Endometrium (tissue), 2 donors: ENCODE results near the gene MAB21L1.

Experiments used
- FAIRE-seq: peaks from 2 replicates; lab custom pipeline; 2012; peaks lifted over from hg19 to GRCh38; lab: Jason Lieb, UNC
- donor health status: control.
- donor health status: control.

The MAB21L1 gene

GRCh38 chr13:35479706-35480105 is 3.2 kb upstream of the MAB21L1 start:
- FAIRE-seq = no peak

DNA sequence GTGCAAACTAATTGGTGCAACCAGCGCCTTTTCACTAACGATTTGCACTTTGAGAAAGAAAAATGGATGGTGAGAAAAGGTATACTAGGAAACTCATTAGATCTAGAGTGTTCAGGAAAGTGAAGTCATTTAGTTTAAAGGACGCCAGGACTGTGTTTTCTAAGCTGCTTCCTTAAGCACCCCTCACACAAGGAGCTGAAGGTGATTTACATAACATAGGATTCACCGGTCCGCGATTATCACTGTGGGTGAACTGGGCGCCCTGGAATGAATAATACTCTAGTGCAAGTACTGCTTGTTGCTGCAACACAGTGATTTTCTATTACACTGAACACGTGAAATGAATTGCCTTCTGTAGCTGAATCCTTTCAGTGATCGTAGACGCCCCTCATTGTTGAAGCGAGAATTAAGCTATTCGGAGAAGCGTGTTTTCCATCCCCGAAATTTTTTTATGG is 2.6 kb upstream of the MAB21L1 start:
- no peak for FAIRE-seq

DNA sequence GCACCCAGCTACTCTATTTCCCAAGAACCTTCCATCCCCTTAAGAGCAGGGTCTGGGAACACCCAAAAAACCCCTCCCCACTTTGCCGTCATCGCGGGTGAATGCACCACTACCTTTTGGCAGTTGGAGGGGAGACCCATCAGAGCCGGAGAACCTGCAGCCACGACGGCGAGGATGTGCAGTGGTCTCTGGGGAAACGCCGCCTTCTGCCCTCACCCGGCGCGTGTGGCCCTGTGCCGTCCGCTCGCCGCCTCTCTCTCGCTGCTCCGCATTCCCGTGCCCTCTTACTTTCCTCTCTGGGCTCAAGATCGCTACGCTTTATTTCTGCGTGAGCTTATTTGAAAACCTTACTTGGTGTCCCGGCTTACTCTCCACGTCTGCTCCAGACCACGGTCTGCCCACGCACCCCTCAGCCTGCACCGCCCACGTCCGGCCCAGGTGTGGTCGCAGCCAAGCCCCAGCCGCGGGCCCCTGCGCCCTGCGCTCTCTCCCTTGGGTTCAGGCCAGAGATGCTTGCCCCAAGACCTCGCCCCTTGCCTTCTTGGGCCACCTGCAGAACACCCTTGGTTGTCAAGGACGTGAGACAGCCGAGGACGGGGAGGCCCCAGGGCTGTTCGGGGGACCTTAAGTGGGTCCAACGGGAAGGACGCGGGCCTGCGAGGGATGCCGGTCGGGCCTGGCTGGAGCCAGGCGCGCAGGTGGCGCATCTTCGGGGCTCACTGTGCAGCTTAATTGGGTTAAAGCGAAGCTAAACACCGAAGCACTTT is 2.0 kb upstream of the MAB21L1 start:
- FAIRE-seq = no peak

- FAIRE-seq = no peak
Observed at GRCh38 chr13:35477386-35477946, 977 bp upstream of the MAB21L1 start.

- FAIRE-seq = no peak
Observed at GRCh38 chr13:35475212-35475959, 1.1 kb downstream of the MAB21L1 start.

GRCh38 chr13:35474496-35475211 is 1.8 kb downstream of the MAB21L1 start:
- no peak for FAIRE-seq

GRCh38 chr13:35473802-35474201 is 2.7 kb downstream of the MAB21L1 start:
- FAIRE-seq = peak; percentile 4

- no peak for FAIRE-seq
Observed at GRCh38 chr13:35473206-35473775, 3.2 kb downstream of the MAB21L1 start.

GRCh38 chr13:35472323-35472881 is 4.1 kb downstream of the MAB21L1 start:
- no peak for FAIRE-seq

DNA sequence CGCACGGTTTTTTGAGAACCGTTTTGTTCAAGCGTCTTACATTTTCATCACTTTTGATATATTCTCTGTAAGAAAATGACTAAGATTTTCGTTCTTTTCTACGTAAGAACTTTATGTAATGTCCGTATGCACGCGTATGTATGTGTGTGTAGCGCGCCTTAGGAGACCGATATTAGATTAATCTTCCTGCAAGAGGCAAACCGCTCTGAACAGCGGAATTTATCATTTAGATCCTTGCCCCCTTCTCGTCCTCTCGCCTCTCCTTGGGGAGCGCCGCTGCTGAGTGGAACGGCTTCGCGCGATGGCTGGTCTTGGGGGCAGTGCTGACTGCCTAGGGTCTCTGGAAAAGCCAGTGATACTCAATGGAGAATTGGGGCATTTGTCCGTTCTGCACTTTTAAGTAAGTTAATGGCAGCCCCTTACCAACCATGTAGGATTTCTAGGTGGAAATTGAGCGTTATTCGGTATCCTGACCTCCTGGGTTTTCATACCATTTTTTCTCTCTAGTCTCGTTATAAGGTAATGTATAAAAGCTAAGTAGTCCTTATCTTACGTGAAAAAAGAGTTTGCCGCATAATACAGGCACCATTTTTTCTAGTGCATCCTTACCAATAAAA is 4.7 kb downstream of the MAB21L1 start:
- FAIRE-seq = no peak

- no peak for FAIRE-seq
Observed at GRCh38 chr13:35470671-35471661, 5.5 kb downstream of the MAB21L1 start.

DNA sequence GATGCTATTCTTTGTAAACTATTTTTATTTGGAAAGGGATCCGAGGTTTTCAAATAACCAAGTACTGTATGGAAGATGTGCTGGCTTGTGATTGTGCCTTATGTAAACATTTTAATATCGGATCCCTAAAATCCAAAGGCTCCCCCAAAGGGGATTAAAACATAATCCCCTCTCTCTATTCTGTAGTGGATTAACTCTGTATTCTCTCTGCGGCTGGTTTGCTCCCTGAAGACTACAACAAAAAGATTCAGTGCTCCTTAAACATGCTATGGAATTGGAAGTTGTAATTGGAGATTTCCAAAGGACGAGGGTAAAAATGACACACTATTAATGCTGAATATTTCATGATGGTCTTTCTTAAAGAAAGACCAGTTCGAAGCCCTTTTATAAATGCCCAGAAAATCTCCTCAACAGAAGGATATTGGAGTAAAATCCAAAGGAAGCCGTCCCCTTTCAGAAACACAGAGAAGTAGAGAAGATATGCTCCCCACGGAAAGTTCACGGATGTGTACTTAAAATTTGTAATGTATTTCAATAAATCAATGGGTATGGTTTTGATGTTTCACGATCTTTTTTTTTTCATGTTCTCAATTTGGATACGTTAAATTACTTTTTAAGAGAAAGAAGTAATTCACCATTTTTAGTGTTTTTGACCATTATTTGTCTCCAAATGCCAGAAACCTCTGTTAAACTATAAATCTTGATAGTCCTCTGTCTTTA is 6.5 kb downstream of the MAB21L1 start:
- FAIRE-seq = no peak

GRCh38 chr13:35468195-35468594 is 8.3 kb downstream of the MAB21L1 start:
- FAIRE-seq = no peak

GRCh38 chr13:35465371-35465770 is 11.1 kb downstream of the MAB21L1 start:
- FAIRE-seq = no peak

DNA sequence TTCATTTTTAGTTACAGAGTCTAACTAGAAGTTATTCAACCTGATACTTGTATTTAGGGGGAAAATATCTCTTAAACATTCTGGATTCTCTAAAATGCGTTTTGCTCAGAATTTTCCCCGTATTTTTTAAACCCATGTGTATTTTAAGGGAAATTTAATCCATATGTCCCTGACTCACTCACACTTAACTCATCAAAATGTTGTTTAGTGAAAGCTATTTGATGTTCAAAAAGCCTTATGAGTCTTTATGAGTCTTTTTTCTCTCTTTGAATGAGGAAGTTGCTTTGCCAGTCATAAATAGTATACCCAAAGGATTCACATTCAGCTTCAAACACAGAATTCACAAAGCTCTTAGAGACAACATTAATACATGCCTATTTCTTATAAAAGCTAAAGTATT is 16.4 kb downstream of the MAB21L1 start:
- no peak for FAIRE-seq

- no peak for FAIRE-seq
Observed at GRCh38 chr13:35457258-35457657, 19.2 kb downstream of the MAB21L1 start.

- FAIRE-seq = peak; percentile 55
Observed at GRCh38 chr13:35455022-35455421, 21.5 kb downstream of the MAB21L1 start.

DNA sequence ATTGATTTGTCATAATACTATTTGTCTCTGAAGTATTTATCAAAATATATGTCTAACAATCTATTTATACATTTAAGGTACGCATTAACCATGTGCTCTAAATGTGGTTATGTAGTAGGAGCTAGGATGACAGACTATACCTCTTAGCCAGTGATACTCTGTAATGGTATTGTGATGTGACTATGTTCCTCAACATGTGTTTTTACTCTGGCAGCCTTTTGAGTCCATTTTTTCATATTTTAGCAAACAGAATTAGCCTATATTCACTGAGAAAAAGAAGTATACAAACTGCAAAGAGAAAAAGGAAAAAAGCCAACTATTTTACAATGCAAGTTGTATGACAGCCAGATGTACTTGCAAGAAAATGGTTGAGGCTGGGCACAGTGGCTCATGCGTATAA is 26.7 kb downstream of the MAB21L1 start:
- FAIRE-seq = no peak

- FAIRE-seq = no peak
Observed at GRCh38 chr13:35448465-35448864, 28.0 kb downstream of the MAB21L1 start.
